ENCODE results near the gene HSPBAP1.

The HSPBAP1 gene

DNA sequence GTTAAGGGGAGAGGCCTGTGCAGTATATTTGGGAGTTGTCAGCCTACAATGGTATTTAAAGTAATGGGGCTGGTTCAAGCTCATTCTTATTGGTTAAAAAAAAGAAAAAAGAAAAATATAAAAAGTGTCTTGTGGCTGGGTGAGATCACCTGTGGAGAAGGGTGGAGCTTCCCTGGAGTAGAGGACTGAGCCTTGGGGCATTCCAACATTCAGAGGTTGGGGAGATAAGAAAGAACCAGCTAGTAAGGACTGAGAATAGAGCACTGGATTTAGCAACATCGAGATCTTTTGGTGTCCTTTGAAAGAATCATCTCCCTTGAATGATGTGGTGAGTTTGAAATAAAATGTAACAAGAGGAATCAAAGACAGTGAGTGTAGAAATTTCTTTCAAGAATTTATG, 6.4 kb upstream of the HSPBAP1 start:
- Histone ChIP-seq H2BK15ac (ENCODE audit: low read length) (no peak overlapping the region), H3K4me2 (ENCODE audit: insufficient read depth, low read length, poor library complexity, severe bottlenecking) (no peak overlapping the region), H3K36me3 (replicated peaks in 1 of 2; ENCODE audit: control insufficient read depth in 2 of 2, insufficient read depth in 2 of 2, low read length in 2 of 2) (no peaks in the 10 kb centered on the region), H3K4ac (ENCODE audit: low read length) (no peak overlapping the region), H3K79me1 (ENCODE audit: low read depth, low read length) (no peaks in the 10 kb centered on the region), H3K18ac (ENCODE audit: low read length) (no peak overlapping the region), H3K27me3 (ENCODE audit: control insufficient read depth in 3 of 3, insufficient read depth in 3 of 3, low read depth in 1 of 3, low read length in 3 of 3) (no peaks in the 10 kb centered on the region), H3K9me3 (replicated peaks in 1 of 2; ENCODE audit: control insufficient read depth in 2 of 2, insufficient read depth in 1 of 2, low read depth in 1 of 2, low read length in 2 of 2) (peaks cover 0 to 4% of the 10 kb centered on the region in 2 donors), H2BK120ac (ENCODE audit: low read depth, low read length) (no peak overlapping the region), H3K23ac (ENCODE audit: low read depth, low read length, poor library complexity) (no peak overlapping the region), H2AFZ (ENCODE audit: low read length) (no peak overlapping the region), H3K14ac (ENCODE audit: low read length) (no peak overlapping the region), H3K4me3 (ENCODE audit: low read length in 2 of 2) (no peak overlapping the region), H3K9ac (ENCODE audit: low read depth, low read length, poor library complexity) (no peak overlapping the region), H2BK12ac (ENCODE audit: low read length) (no peak overlapping the region), H2AK5ac (ENCODE audit: low read depth, low read length) (no peak overlapping the region), H3K27ac (replicated peaks; ENCODE audit: low read length) (no peak overlapping the region), H4K91ac (ENCODE audit: low read depth, low read length, poor library complexity) (no peak overlapping the region), H3K4me1 (ENCODE audit: control insufficient read depth in 2 of 2, insufficient read depth in 1 of 2, low read depth in 1 of 2, low read length in 2 of 2) (peaks cover 0 to 4% of the 10 kb centered on the region in 2 donors), H4K8ac (ENCODE audit: low read depth, low read length) (no peak overlapping the region), H2BK5ac (ENCODE audit: low read length) (no peak overlapping the region)
- DNase-seq (ENCODE audit: low spot score): no peak
- whole genome bisulfite sequencing, 2 donors (ENCODE audit: extremely low coverage in 2 of 2, insufficient read length in 2 of 2, insufficient replicate concordance in 1 of 2): no CpG with 5 or more reads among the region's 1 CpG

DNA sequence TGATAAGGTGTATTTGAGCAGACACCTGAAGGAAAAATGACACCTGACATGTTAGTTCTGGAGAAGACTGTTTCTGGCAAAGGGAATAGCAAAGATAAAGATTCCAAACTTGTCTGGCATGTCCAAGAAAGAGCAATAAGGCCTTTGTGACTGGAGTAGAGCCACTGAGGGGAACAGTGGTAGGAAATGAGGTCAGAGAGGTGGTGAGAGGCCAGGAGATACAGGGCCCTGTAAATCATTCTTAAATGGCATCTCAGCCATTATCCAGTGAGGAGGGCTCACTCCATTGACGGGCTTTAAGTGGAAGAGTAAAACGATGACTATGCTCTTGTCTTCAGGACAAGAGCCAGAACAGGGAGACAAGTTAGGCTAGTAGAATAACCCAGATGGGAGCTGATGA, 5.7 kb upstream of the HSPBAP1 start:
- no peak overlapping the region for H3K4ac ChIP-seq (ENCODE audit: low read length)
- no peak overlapping the region for H2AK5ac ChIP-seq (ENCODE audit: low read depth, low read length)
- no peak overlapping the region for H2BK120ac ChIP-seq (ENCODE audit: low read depth, low read length)
- no peak overlapping the region for H3K4me2 ChIP-seq (ENCODE audit: insufficient read depth, low read length, poor library complexity, severe bottlenecking)
- H3K4me1 ChIP-seq (ENCODE audit: control insufficient read depth in 2 of 2, insufficient read depth in 1 of 2, low read depth in 1 of 2, low read length in 2 of 2): peaks cover 0 to 4% of the 10 kb centered on the region in 2 donors
- no peak overlapping the region for H2BK15ac ChIP-seq (ENCODE audit: low read length)
- no peak overlapping the region for H2AFZ ChIP-seq (ENCODE audit: low read length)
- no peak overlapping the region for H2BK12ac ChIP-seq (ENCODE audit: low read length)
- no peak overlapping the region for H3K4me3 ChIP-seq (ENCODE audit: low read length in 2 of 2)
- no peak overlapping the region for H4K8ac ChIP-seq (ENCODE audit: low read depth, low read length)
- H3K9me3 ChIP-seq (replicated peaks in 1 of 2; ENCODE audit: control insufficient read depth in 2 of 2, insufficient read depth in 1 of 2, low read depth in 1 of 2, low read length in 2 of 2): peaks cover 0 to 4% of the 10 kb centered on the region in 2 donors
- no CpG with 5 or more reads among the region's 2 CpGs for WGBS, 2 donors (ENCODE audit: extremely low coverage in 2 of 2, insufficient read length in 2 of 2, insufficient replicate concordance in 1 of 2)
- H3K27ac ChIP-seq (replicated peaks; ENCODE audit: low read length): no peak overlapping the region
- no peak overlapping the region for H4K91ac ChIP-seq (ENCODE audit: low read depth, low read length, poor library complexity)
- H2BK5ac ChIP-seq (ENCODE audit: low read length): no peak overlapping the region
- H3K27me3 ChIP-seq (ENCODE audit: control insufficient read depth in 3 of 3, insufficient read depth in 3 of 3, low read depth in 1 of 3, low read length in 3 of 3): no peaks in the 10 kb centered on the region
- H3K79me1 ChIP-seq (ENCODE audit: low read depth, low read length): no peaks in the 10 kb centered on the region
- no peaks in the 10 kb centered on the region for H3K36me3 ChIP-seq (replicated peaks in 1 of 2; ENCODE audit: control insufficient read depth in 2 of 2, insufficient read depth in 2 of 2, low read length in 2 of 2)
- no peak overlapping the region for H3K14ac ChIP-seq (ENCODE audit: low read length)
- no peak overlapping the region for H3K23ac ChIP-seq (ENCODE audit: low read depth, low read length, poor library complexity)
- H3K18ac ChIP-seq (ENCODE audit: low read length): no peak overlapping the region
- DNase-seq (ENCODE audit: low spot score): no peak
- H3K9ac ChIP-seq (ENCODE audit: low read depth, low read length, poor library complexity): no peak overlapping the region

DNA sequence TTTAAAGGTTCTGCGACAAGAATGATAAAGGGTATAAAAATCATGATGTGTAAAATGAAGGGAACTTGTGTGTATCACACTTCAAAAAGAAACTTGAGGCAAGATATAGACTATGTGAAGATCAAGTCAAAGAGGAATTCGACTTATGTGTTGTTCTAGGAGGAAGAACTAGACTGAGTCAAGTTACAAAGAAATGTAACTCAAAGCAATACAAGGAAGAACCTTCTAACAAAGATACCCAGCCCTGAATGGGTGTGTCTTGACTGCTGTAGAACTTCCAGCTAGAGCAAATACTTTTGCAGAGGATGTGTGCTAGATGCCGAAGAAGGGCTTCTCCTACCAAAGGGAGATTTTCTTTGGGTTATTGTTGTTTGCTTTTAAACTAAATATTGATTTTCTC, 3.7 kb upstream of the HSPBAP1 start:
- Histone ChIP-seq H3K27me3 (ENCODE audit: control insufficient read depth in 3 of 3, insufficient read depth in 3 of 3, low read depth in 1 of 3, low read length in 3 of 3) (no peaks in the 10 kb centered on the region), H2BK5ac (ENCODE audit: low read length) (no peak overlapping the region), H3K4me3 (ENCODE audit: low read length in 2 of 2) (no peak overlapping the region), H2BK12ac (ENCODE audit: low read length) (no peak overlapping the region), H3K79me1 (ENCODE audit: low read depth, low read length) (no peaks in the 10 kb centered on the region), H3K4ac (ENCODE audit: low read length) (no peak overlapping the region), H3K9ac (ENCODE audit: low read depth, low read length, poor library complexity) (no peak overlapping the region), H3K14ac (ENCODE audit: low read length) (no peak overlapping the region), H2AFZ (ENCODE audit: low read length) (no peak overlapping the region), H3K4me1 (ENCODE audit: control insufficient read depth in 2 of 2, insufficient read depth in 1 of 2, low read depth in 1 of 2, low read length in 2 of 2) (peaks cover 4% of the 10 kb centered on the region in 2 donors), H3K36me3 (replicated peaks in 1 of 2; ENCODE audit: control insufficient read depth in 2 of 2, insufficient read depth in 2 of 2, low read length in 2 of 2) (no peaks in the 10 kb centered on the region), H3K4me2 (ENCODE audit: insufficient read depth, low read length, poor library complexity, severe bottlenecking) (no peak overlapping the region), H3K23ac (ENCODE audit: low read depth, low read length, poor library complexity) (no peak overlapping the region), H3K27ac (replicated peaks; ENCODE audit: low read length) (no peak overlapping the region), H3K18ac (ENCODE audit: low read length) (no peak overlapping the region), H4K8ac (ENCODE audit: low read depth, low read length) (no peak overlapping the region), H2AK5ac (ENCODE audit: low read depth, low read length) (no peak overlapping the region), H3K9me3 (replicated peaks in 1 of 2; ENCODE audit: control insufficient read depth in 2 of 2, insufficient read depth in 1 of 2, low read depth in 1 of 2, low read length in 2 of 2) (peaks cover 0 to 4% of the 10 kb centered on the region in 2 donors), H2BK120ac (ENCODE audit: low read depth, low read length) (no peak overlapping the region), H4K91ac (ENCODE audit: low read depth, low read length, poor library complexity) (no peak overlapping the region), H2BK15ac (ENCODE audit: low read length) (no peak overlapping the region)
- no peak for DNase-seq (ENCODE audit: low spot score)
- WGBS, 2 donors (ENCODE audit: extremely low coverage in 2 of 2, insufficient read length in 2 of 2, insufficient replicate concordance in 1 of 2): no CpG with 5 or more reads among the region's 3 CpGs

DNA sequence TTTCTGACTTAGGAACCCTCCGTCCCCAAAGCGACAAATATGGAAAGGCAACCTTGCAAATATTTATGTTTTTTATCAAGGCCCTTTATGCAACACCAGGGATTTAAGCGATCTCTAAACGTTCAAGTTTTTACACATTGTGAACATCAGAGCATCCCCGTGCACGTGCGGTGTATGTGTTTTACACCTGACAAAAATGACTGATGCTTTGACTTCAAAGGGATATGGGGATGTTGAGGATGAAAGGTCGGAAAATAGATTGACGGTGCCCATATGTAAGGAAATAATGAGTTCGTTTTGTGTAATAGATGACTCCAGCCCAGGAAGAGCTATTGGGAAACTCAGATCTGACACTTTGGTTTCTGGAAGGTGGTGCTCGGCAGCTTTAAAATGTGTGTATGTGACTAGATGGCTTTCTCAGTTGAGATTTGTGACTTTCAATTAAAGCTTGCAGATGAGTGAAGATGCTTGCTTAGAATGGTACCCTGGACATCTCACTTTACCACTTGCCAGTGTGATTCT, 2.1 kb upstream of the HSPBAP1 start:
- peak overlapping the region; percentile 92 for H3K4me2 ChIP-seq (ENCODE audit: insufficient read depth, low read length, poor library complexity, severe bottlenecking)
- H4K8ac ChIP-seq (ENCODE audit: low read depth, low read length): no peak overlapping the region
- H3K14ac ChIP-seq (ENCODE audit: low read length): no peak overlapping the region
- H2BK5ac ChIP-seq (ENCODE audit: low read length): no peak overlapping the region
- H2AK5ac ChIP-seq (ENCODE audit: low read depth, low read length): no peak overlapping the region
- H3K9me3 ChIP-seq (replicated peaks in 1 of 2; ENCODE audit: control insufficient read depth in 2 of 2, insufficient read depth in 1 of 2, low read depth in 1 of 2, low read length in 2 of 2): peaks cover 0 to 4% of the 10 kb centered on the region in 2 donors
- no peak overlapping the region for H2BK15ac ChIP-seq (ENCODE audit: low read length)
- H3K9ac ChIP-seq (ENCODE audit: low read depth, low read length, poor library complexity): no peak overlapping the region
- peak overlapping the region; percentile 55 to 90 for H3K4me3 ChIP-seq (ENCODE audit: low read length in 2 of 2)
- H2BK12ac ChIP-seq (ENCODE audit: low read length): no peak overlapping the region
- no peak overlapping the region for H4K91ac ChIP-seq (ENCODE audit: low read depth, low read length, poor library complexity)
- DNase-seq (ENCODE audit: low spot score): no peak
- no peaks in the 10 kb centered on the region for H3K27me3 ChIP-seq (ENCODE audit: control insufficient read depth in 3 of 3, insufficient read depth in 3 of 3, low read depth in 1 of 3, low read length in 3 of 3)
- H3K4ac ChIP-seq (ENCODE audit: low read length): no peak overlapping the region
- H3K18ac ChIP-seq (ENCODE audit: low read length): no peak overlapping the region
- 100% methylated on average over 3 of the region's 11 CpGs; no CpG with 5 or more reads in 1 of the 2 donors for WGBS, 2 donors (ENCODE audit: extremely low coverage in 2 of 2, insufficient read length in 2 of 2, insufficient replicate concordance in 1 of 2)
- no peaks in the 10 kb centered on the region for H3K36me3 ChIP-seq (replicated peaks in 1 of 2; ENCODE audit: control insufficient read depth in 2 of 2, insufficient read depth in 2 of 2, low read length in 2 of 2)
- no peak overlapping the region for H2BK120ac ChIP-seq (ENCODE audit: low read depth, low read length)
- peak overlapping the region; percentile 85 for H2AFZ ChIP-seq (ENCODE audit: low read length)
- no peak overlapping the region for H3K23ac ChIP-seq (ENCODE audit: low read depth, low read length, poor library complexity)
- H3K79me1 ChIP-seq (ENCODE audit: low read depth, low read length): no peaks in the 10 kb centered on the region
- H3K27ac ChIP-seq (replicated peaks; ENCODE audit: low read length): no peak overlapping the region
- peaks cover 4% of the 10 kb centered on the region in 2 donors for H3K4me1 ChIP-seq (ENCODE audit: control insufficient read depth in 2 of 2, insufficient read depth in 1 of 2, low read depth in 1 of 2, low read length in 2 of 2)
